ENCODE data around the gene C9orf152. TPM values are rescaled to one million over a fixed set of nuclear protein-coding genes. Genes with fewer than 3 reads are reported as not detected.

Gene C9orf152
- polyA plus RNA-seq, 1 donor from 2014 or later, result not detected

GRCh38 chr9:110168486-110168885 is 39.5 kb downstream of the C9orf152 start:
- Histone ChIP-seq H3F3A (ENCODE audit: insufficient read depth, low read length, poor library complexity, severe bottlenecking) (no peaks in the 10 kb centered on the region), H3K27me3 (ENCODE audit: insufficient read depth, low read depth, low read length) (no peaks in the 10 kb centered on the region), H3K27ac (ENCODE audit: low read length) (no peak overlapping the region), H3K9ac (ENCODE audit: low read length) (no peak overlapping the region), H3K9me3 (ENCODE audit: low read length) (no peaks in the 10 kb centered on the region), H3K9me2 (ENCODE audit: insufficient read depth, low read length) (no peaks in the 10 kb centered on the region), H3K4me3 (ENCODE audit: low read length) (no peak overlapping the region), H3K4me2 (ENCODE audit: low read length) (no peak overlapping the region), H4K20me1 (ENCODE audit: insufficient read depth) (no peaks in the 10 kb centered on the region), H3K79me2 (replicated peaks; ENCODE audit: insufficient read depth, low read length) (no peaks in the 10 kb centered on the region), H3K36me3 (ENCODE audit: insufficient read depth, low read length) (no peaks in the 10 kb centered on the region), H2AFZ (ENCODE audit: low read depth, low read length) (no peak overlapping the region)
- TF ChIP-seq EP300 (conservative IDR thresholded peaks at IDR 0.05; ENCODE audit: poor library complexity, severe bottlenecking) (no peak), REST (IDR thresholded peaks at IDR 0.05; ENCODE audit: borderline replicate concordance) (no peak)

- Histone ChIP-seq H3K9ac (ENCODE audit: low read length) (no peak overlapping the region), H3K4me2 (ENCODE audit: low read length) (no peak overlapping the region), H4K20me1 (ENCODE audit: insufficient read depth) (no peaks in the 10 kb centered on the region), H3K36me3 (ENCODE audit: insufficient read depth, low read length) (no peaks in the 10 kb centered on the region), H3K79me2 (replicated peaks; ENCODE audit: insufficient read depth, low read length) (no peaks in the 10 kb centered on the region), H3F3A (ENCODE audit: insufficient read depth, low read length, poor library complexity, severe bottlenecking) (no peaks in the 10 kb centered on the region), H3K4me3 (ENCODE audit: low read length) (no peak overlapping the region), H3K27ac (ENCODE audit: low read length) (no peak overlapping the region), H3K9me3 (ENCODE audit: low read length) (no peaks in the 10 kb centered on the region), H3K9me2 (ENCODE audit: insufficient read depth, low read length) (no peaks in the 10 kb centered on the region), H2AFZ (ENCODE audit: low read depth, low read length) (no peak overlapping the region), H3K27me3 (ENCODE audit: insufficient read depth, low read depth, low read length) (no peaks in the 10 kb centered on the region)
- no peak for TF ChIP-seq POLR2AphosphoS5 (IDR thresholded peaks at IDR 0.05)
- TF ChIP-seq EZH2 (IDR thresholded peaks at IDR 0.05; ENCODE audit: borderline replicate concordance, insufficient read depth, low read length, poor library complexity, severe bottlenecking), result no peak
- no peak for TF ChIP-seq RAD21 (conservative IDR thresholded peaks at IDR 0.05)
- no peak for TF ChIP-seq REST (IDR thresholded peaks at IDR 0.05; ENCODE audit: borderline replicate concordance)
- no peak for TF ChIP-seq SMC3 (conservative IDR thresholded peaks at IDR 0.05; ENCODE audit: poor library complexity)
- TF ChIP-seq CTCF (IDR thresholded peaks at IDR 0.05; ENCODE audit: poor library complexity, severe bottlenecking), result no peak
- TF ChIP-seq EP300 (conservative IDR thresholded peaks at IDR 0.05; ENCODE audit: poor library complexity, severe bottlenecking), result no peak
- no peak for TF ChIP-seq TAF1 (IDR thresholded peaks at IDR 0.05; ENCODE audit: low read depth)
- TF ChIP-seq MXI1 (conservative IDR thresholded peaks at IDR 0.05; ENCODE audit: poor library complexity, severe bottlenecking), result no peak
Measured at GRCh38 chr9:110161940-110162339, 46.0 kb downstream of the C9orf152 start.
